ENCODE data around the gene SHE. TPM values are rescaled to one million over a fixed set of nuclear protein-coding genes. Genes with fewer than 3 reads are reported as not detected.

SHE gene
- total and polyA plus RNA-seq, 2 of the 8 experiments (the other 6 are each of a cell fraction or from before 2014, with no cell fraction given), result 0.44 to 0.45 TPM

DNA sequence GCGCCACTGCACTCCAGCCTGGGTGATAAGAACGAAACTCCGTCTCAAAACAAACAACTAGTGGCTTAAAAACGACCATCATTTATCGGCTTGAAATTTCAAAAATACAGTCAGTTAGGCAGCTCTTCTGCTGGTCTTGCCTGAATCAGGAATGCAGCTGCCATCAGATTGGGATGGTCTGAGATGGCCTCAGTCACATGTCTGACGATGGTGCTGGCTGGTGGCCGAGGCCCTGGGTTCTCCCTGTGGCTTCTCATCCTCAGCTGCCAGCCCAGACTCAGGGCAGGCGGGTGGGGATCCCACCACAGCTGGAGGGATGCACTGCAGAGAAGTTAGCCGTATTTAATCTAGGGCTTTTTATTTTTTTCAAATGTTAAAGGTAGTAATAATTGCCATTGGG is 65.8 kb downstream of the SHE start:
- no peak overlapping the region for H2BK20ac ChIP-seq (ENCODE audit: low read length)
- no peak overlapping the region for H2BK5ac ChIP-seq (ENCODE audit: low read depth, low read length)
- no peak overlapping the region for H2BK15ac ChIP-seq (ENCODE audit: low read length)
- H3K4me1 ChIP-seq (replicated peaks in 1 of 4; ENCODE audit: control insufficient read depth in 3 of 4, insufficient read depth in 4 of 4, low read length in 3 of 4), result peaks cover 0 to 10% (median 6%) of the 10 kb centered on the region in 4 experiments; a peak in 6 of 7 replicates
- no peak overlapping the region for H3K27ac ChIP-seq (ENCODE audit: low read depth, low read length)
- no peak for TF ChIP-seq PHF8 (conservative IDR thresholded peaks at IDR 0.05; ENCODE audit: low read depth, low read length)
- no peak for TF ChIP-seq SIRT6 (IDR thresholded peaks at IDR 0.05; ENCODE audit: low read length)
- no peak for TF ChIP-seq KDM5A (IDR thresholded peaks at IDR 0.05; ENCODE audit: low read length)
- TF ChIP-seq, protein P1, sequence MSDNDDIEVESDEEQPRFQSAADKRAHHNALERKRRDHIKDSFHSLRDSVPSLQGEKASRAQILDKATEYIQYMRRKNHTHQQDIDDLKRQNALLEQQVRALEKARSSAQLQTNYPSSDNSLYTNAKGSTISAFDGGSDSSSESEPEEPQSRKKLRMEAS (IDR thresholded peaks at IDR 0.05), result no peak
- no peak for TF ChIP-seq TEAD4 (IDR thresholded peaks at IDR 0.05; ENCODE audit: low read depth, low read length)
- no peak for TF ChIP-seq CEBPB (IDR thresholded peaks at IDR 0.05; ENCODE audit: low read depth, low read length)
- TF ChIP-seq TAF1 (IDR thresholded peaks at IDR 0.05; ENCODE audit: low read depth, low read length), result no peak
- TF ChIP-seq KDM1A (IDR thresholded peaks at IDR 0.05; ENCODE audit: borderline replicate concordance, low read length), result no peak
- TF ChIP-seq GTF2F1 (IDR thresholded peaks at IDR 0.05; ENCODE audit: borderline replicate concordance, low read depth, low read length), result no peak
- TF ChIP-seq POLR2AphosphoS5 (IDR thresholded peaks at IDR 0.05; ENCODE audit: low read depth, low read length), result no peak
- TF ChIP-seq JUN (IDR thresholded peaks at IDR 0.05; ENCODE audit: low read depth, low read length), result no peak
- no peak for TF ChIP-seq KDM4A (IDR thresholded peaks at IDR 0.05; ENCODE audit: low read depth, low read length, severe bottlenecking)
- TF ChIP-seq CREB1 (IDR thresholded peaks at IDR 0.05), result no peak
- TF ChIP-seq SUZ12 (IDR thresholded peaks at IDR 0.05; ENCODE audit: low read length), result no peak
- TF ChIP-seq YY1 (IDR thresholded peaks at IDR 0.05; ENCODE audit: low read depth, low read length), result no peak
- H3K56ac ChIP-seq (replicated peaks; ENCODE audit: insufficient read length, low read depth, low read length), result no peak overlapping the region
- H3K4me2 ChIP-seq (ENCODE audit: insufficient read depth in 1 of 2, low read depth in 2 of 2, low read length in 2 of 2), result no peak overlapping the region
- no peak overlapping the region for H3K23ac ChIP-seq (ENCODE audit: insufficient read length)
- no peak overlapping the region for H2BK120ac ChIP-seq (replicated peaks; ENCODE audit: low read depth, low read length)
- H2AK5ac ChIP-seq (ENCODE audit: low read depth, low read length), result no peak overlapping the region
- no peak overlapping the region for H3K4me3 ChIP-seq (ENCODE audit: extremely low read depth in 1 of 4, insufficient read depth in 2 of 4, low read depth in 3 of 4, low read length in 4 of 4)
- H3K79me1 ChIP-seq (ENCODE audit: low read depth, low read length), result no peaks in the 10 kb centered on the region
- no peak overlapping the region for H2BK12ac ChIP-seq (ENCODE audit: low read depth, low read length)
- H3K14ac ChIP-seq (ENCODE audit: insufficient read length), result no peak overlapping the region
- H3K23me2 ChIP-seq (ENCODE audit: low read depth, low read length), result no peaks in the 10 kb centered on the region
- ChIA-PET POLR2A (ENCODE audit: partially characterized antibody) (no interaction called here), CTCF (ENCODE audit: partially characterized antibody) (interaction anchor here (0.7 kb wide), 1 partner anchor 112 kb away, joined by 3 read pairs; no protein-coding TSS in a partner anchor)
- WGBS, 2 experiments (ENCODE audit: extremely low coverage in 1 of 2, insufficient coverage in 1 of 2, insufficient read length in 1 of 2, insufficient replicate concordance in 2 of 2, low coverage in 1 of 2, low lambda C conversion rate in 2 of 2, missing lambda C conversion rate in 1 of 2), result 83% methylated on average over 9 of the region's 9 CpGs; no CpG with 5 or more reads in 1 of the 2 experiments
- no peak overlapping the region for H4K8ac ChIP-seq (ENCODE audit: extremely low read depth, insufficient read depth, low read length)
- DNase-seq (ENCODE audit: low read depth in 1 of 2, low spot score in 2 of 2), result no peak
- H4K91ac ChIP-seq (replicated peaks; ENCODE audit: insufficient read length, low read length), result no peak overlapping the region
- no peaks in the 10 kb centered on the region; a peak in 1 of 7 replicates for H3K27me3 ChIP-seq (replicated peaks in 1 of 4; ENCODE audit: control insufficient read depth in 3 of 4, extremely low read depth in 1 of 4, insufficient read depth in 3 of 4, low read length in 3 of 4)
- H3K18ac ChIP-seq (ENCODE audit: extremely low read depth, low read length), result no peak overlapping the region
- FAIRE-seq, result no peak
- H3K79me2 ChIP-seq (ENCODE audit: control insufficient read depth in 1 of 2, insufficient read depth in 2 of 2, low read length in 2 of 2), result no peaks in the 10 kb centered on the region
- H3K9me3 ChIP-seq (ENCODE audit: insufficient read depth in 2 of 2, low read depth in 1 of 2, low read length in 1 of 2), result no peaks in the 10 kb centered on the region
- H3K36me3 ChIP-seq (ENCODE audit: control insufficient read depth in 2 of 4, insufficient read depth in 4 of 4, low read length in 3 of 4), result no peaks in the 10 kb centered on the region
- H2AFZ ChIP-seq (ENCODE audit: low read length), result no peak overlapping the region
- H3K9ac ChIP-seq (replicated peaks in 1 of 4; ENCODE audit: extremely low read depth in 1 of 4, low read depth in 3 of 4, low read length in 3 of 4), result no peak overlapping the region
- H3K4ac ChIP-seq (replicated peaks; ENCODE audit: insufficient read length, low read depth, low read length), result no peak overlapping the region
- H4K20me1 ChIP-seq (replicated peaks in 1 of 2; ENCODE audit: control insufficient read depth in 1 of 2, insufficient read depth in 2 of 2, low read length in 2 of 2), result no peaks in the 10 kb centered on the region
- no peak overlapping the region for H4K5ac ChIP-seq (ENCODE audit: insufficient read length, low read depth, low read length)

Measured in H1 (cell line).